HUDEP-2 (cell line): ENCODE measurements around the gene PRKG1.
"Not testable (repeated sequence)": the region's sequence is repeated elsewhere in the genome, so short reads cannot be mapped to it uniquely, and the experiment has no call there.

Source experiments
- DNase-seq, 76 experiments: peaks; one replicate each; lab custom pipeline; 2025; ENCODE audit not compliant: unreplicated experiment in 76 of 76; lab: John Stamatoyannopoulos, UW

PRKG1 gene

GRCh38 chr10:51405580-51406351, 331.5 kb downstream of the PRKG1 start:
- no peak for DNase-seq

- DNase-seq = no peak
These were observed 332.3 kb downstream of the PRKG1 start for GRCh38 chr10:51406581-51406980.

GRCh38 chr10:51416494-51416893, 342.2 kb downstream of the PRKG1 start:
- DNase-seq = no peak

- no peak for DNase-seq
These were observed 345.2 kb downstream of the PRKG1 start for GRCh38 chr10:51419196-51420093.

GRCh38 chr10:51421853-51422252, 347.6 kb downstream of the PRKG1 start:
- DNase-seq = no peak

- DNase-seq = peak in 52 of 76 experiments; percentile 1 to 67 (median 24)
These were observed 348.2 kb downstream of the PRKG1 start for GRCh38 chr10:51422311-51423120.

GRCh38 chr10:51423121-51423452, 348.8 kb downstream of the PRKG1 start:
- no peak for DNase-seq

- DNase-seq = no peak
These were observed 351.1 kb downstream of the PRKG1 start for GRCh38 chr10:51425431-51425830.

GRCh38 chr10:51427758-51428157, 353.5 kb downstream of the PRKG1 start:
- no peak for DNase-seq

- DNase-seq = no peak
These were observed 356.2 kb downstream of the PRKG1 start for GRCh38 chr10:51430506-51430905.

GRCh38 chr10:51433949-51434475, 359.7 kb downstream of the PRKG1 start:
- DNase-seq = no peak

GRCh38 chr10:51436805-51437204, 362.5 kb downstream of the PRKG1 start:
- no peak for DNase-seq

- DNase-seq = no peak
These were observed 365.4 kb downstream of the PRKG1 start for GRCh38 chr10:51439645-51440044.

GRCh38 chr10:51445588-51445987, 371.3 kb downstream of the PRKG1 start:
- no peak for DNase-seq

- no peak for DNase-seq
These were observed 372.8 kb downstream of the PRKG1 start for GRCh38 chr10:51447119-51447518.

GRCh38 chr10:51455762-51456161, 381.5 kb downstream of the PRKG1 start:
- DNase-seq = not testable (repeated sequence)

GRCh38 chr10:51459476-51459875, 385.2 kb downstream of the PRKG1 start:
- DNase-seq = no peak

GRCh38 chr10:51462076-51462779, 387.9 kb downstream of the PRKG1 start:
- DNase-seq = no peak

GRCh38 chr10:51468424-51468823, 394.1 kb downstream of the PRKG1 start:
- DNase-seq = no peak

- no peak for DNase-seq
These were observed 395.4 kb downstream of the PRKG1 start for GRCh38 chr10:51469686-51470085.
